K562 (cell line): ENCODE data around the gene KRT82. TPM values are rescaled to one million over a fixed set of nuclear protein-coding genes. Genes with fewer than 3 reads are reported as not detected.

Source experiments
- ATAC-seq: fragments of 200-7000 bp; cut with Tn5 transposase; 3 replicates; pipeline ENCODE4 v1.9.1; 2020; ENCODE audit warnings: moderate library complexity
- BruUV-seq: library from RNA; stranded (reverse); fragments of 400-500 nt; replicated peaks from 2 replicates; lab custom pipeline; 2021; lab: Mats Ljungman, UMichigan
- CTCF ChIA-PET: fragments of 300-600 bp; formaldehyde crosslinking; extraction: SDS; loops from one replicate; lab custom pipeline; 2021; ENCODE audit warnings: low intra/inter-chr PET ratio; lab: Yijun Ruan, JAX
- POLR2A ChIA-PET: fragments of 300-600, 350-650 bp; sonication (Branson Sonifier 250); formaldehyde crosslinking; extraction: SDS; loops from one replicate; lab custom pipeline; 2021; ENCODE audit warnings: antibody characterized with exemption, inconsistent platforms; lab: Yijun Ruan, JAX
- DNase-seq, 4 experiments: peaks; one replicate each; pipeline versions ENCODE4 v3.0.0 to v3.0.0-alpha.2; 2011 to 2018; ENCODE audit warnings: low spot score in 3 of 4, mixed read lengths in 3 of 4; ENCODE audit errors: extremely low read depth in 1 of 4
- FAIRE-seq: peaks from 2 replicates; lab custom pipeline; 2011; peaks lifted over from hg19 to GRCh38; lab: Jason Lieb, UNC
- H2AFZ ChIP-seq: 2 replicates; pipeline ENCODE4 v1.6.0; 2011; ENCODE audit warnings: low read depth, low read length, control low read depth, inconsistent platforms
- H3K27ac ChIP-seq: fragments of 200-600 bp; 3 replicates; pipeline ENCODE4 v1.8.0; 2011; ENCODE audit warnings: low read depth, mild to moderate bottlenecking, control low read depth, inconsistent platforms, low read length, moderate library complexity, mixed read lengths; ENCODE audit errors: extremely low read depth
- H3K27me3 ChIP-seq, 2 experiments: fragments of 300-600 bp in 1 of 2; 2 replicates in 1 of 2; 3 replicates in 1 of 2; pipeline versions ENCODE4 v1.6.0 to v1.8.0; 2011; ENCODE audit warnings: inconsistent platforms in 2 of 2, low read length in 2 of 2, mild to moderate bottlenecking in 1 of 2, mixed read lengths in 1 of 2, moderate library complexity in 1 of 2; ENCODE audit not compliant: control insufficient read depth in 2 of 2, insufficient read depth in 2 of 2
- H3K36me3 ChIP-seq: fragments of 300-600 bp; 3 replicates; pipeline ENCODE4 v1.8.0; 2011; ENCODE audit warnings: mild to moderate bottlenecking, low read length, inconsistent platforms; ENCODE audit not compliant: control insufficient read depth, insufficient read depth
- H3K4me1 ChIP-seq, 2 experiments: fragments of 200-600 bp in 1 of 2; replicated peaks in 1 of 2; 2 replicates in 1 of 2; 3 replicates in 1 of 2; pipeline versions ENCODE4 v1.5.1 to v1.8.0; 2011; ENCODE audit warnings: inconsistent platforms in 2 of 2, low read length in 2 of 2, mild to moderate bottlenecking in 1 of 2, mixed read lengths in 1 of 2, moderate library complexity in 1 of 2; ENCODE audit not compliant: control insufficient read depth in 2 of 2, insufficient read depth in 2 of 2
- H3K4me2 ChIP-seq: 2 replicates; pipeline ENCODE4 v1.6.1; 2011; ENCODE audit warnings: low read length, control low read depth, inconsistent platforms, mixed read lengths; ENCODE audit not compliant: insufficient read depth
- H3K4me3 ChIP-seq: fragments of 200-600 bp; sonication (generic), shearing (Covaris generic); 2 replicates; pipeline ENCODE4 v1.5.1; 2016; ENCODE audit warnings: control low read depth, inconsistent platforms
- H3K79me2 ChIP-seq: fragments of 200-600 bp; 3 replicates; pipeline ENCODE4 v1.8.0; 2011; ENCODE audit warnings: low read length, inconsistent platforms; ENCODE audit not compliant: control insufficient read depth, insufficient read depth
- H3K9ac ChIP-seq, 2 experiments: 2 replicates each; pipeline versions ENCODE4 v1.6.0 to v1.6.1; 2011; ENCODE audit warnings: low read depth in 2 of 2, low read length in 2 of 2, control low read depth in 1 of 2, inconsistent platforms in 1 of 2, mild to moderate bottlenecking in 1 of 2, mixed read lengths in 1 of 2; ENCODE audit not compliant: insufficient read depth in 1 of 2
- H3K9me1 ChIP-seq: one replicate; pipeline ENCODE4 v1.6.0; 2011; ENCODE audit warnings: inconsistent platforms, mild to moderate bottlenecking, low read length, moderate library complexity; ENCODE audit not compliant: control insufficient read depth, insufficient read depth
- H3K9me3 ChIP-seq: replicated peaks from 2 replicates; pipeline ENCODE4 v1.5.1; 2011; ENCODE audit warnings: low read depth, low read length, inconsistent platforms; ENCODE audit not compliant: control insufficient read depth, insufficient read depth
- H4K20me1 ChIP-seq: replicated peaks from 2 replicates; pipeline ENCODE4 v1.6.1; 2011; ENCODE audit warnings: low read length, inconsistent platforms, mixed read lengths; ENCODE audit not compliant: control insufficient read depth, insufficient read depth
- CBFA2T3 ChIP-seq: fragments of 450-650 bp; IDR thresholded peaks from 2 replicates; pipeline ENCODE4 v1.6.1; 2017
- CREM ChIP-seq: IDR thresholded peaks from 2 replicates; pipeline ENCODE4 v1.6.1; 2014; ENCODE audit warnings: antibody characterized with exemption, low read depth
- ESRRA ChIP-seq: fragments of 450-650 bp; IDR thresholded peaks from 2 replicates; pipeline ENCODE4 v1.6.1; 2014; ENCODE audit warnings: low read depth, mild to moderate bottlenecking, moderate library complexity, borderline replicate concordance
- FOXA1 ChIP-seq: fragments of 450-650 bp; IDR thresholded peaks from 2 replicates; pipeline ENCODE4 v1.6.1; 2016; ENCODE audit warnings: mild to moderate bottlenecking, borderline replicate concordance
- NFE2 ChIP-seq: IDR thresholded peaks from 2 replicates; pipeline ENCODE4 v1.6.1; 2014; ENCODE audit warnings: antibody characterized with exemption, low read depth
- PRMT5 ChIP-seq: sonication (generic); formaldehyde crosslinking; IDR thresholded peaks from 2 replicates; pipeline ENCODE4 v1.5.0; 2020; ENCODE audit warnings: missing genetic modification reagents
- RBM39 ChIP-seq: fragments of 200-400 bp; formaldehyde crosslinking; optimal IDR thresholded peaks from 2 replicates; pipeline ENCODE3; 2018; ENCODE audit warnings: low read depth, low read length
- RFX7 ChIP-seq: fragments of 250-450 bp; sonication (Bioruptor Pico); IDR thresholded peaks from 2 replicates; pipeline ENCODE4 v1.5.1; 2021; ENCODE audit warnings: mild to moderate bottlenecking
- STAT5B ChIP-seq: fragments of 250-450 bp; sonication (Bioruptor Pico); IDR thresholded peaks from 2 replicates; pipeline ENCODE4 v1.8.0; 2021; ENCODE audit warnings: mild to moderate bottlenecking, inconsistent platforms
- TAF15 ChIP-seq: fragments of 200-400 bp; formaldehyde crosslinking; IDR thresholded peaks from 2 replicates; pipeline ENCODE4 v1.6.1; 2017; ENCODE audit warnings: mild to moderate bottlenecking, low read depth, low read length, moderate library complexity
- TEAD1 ChIP-seq, 2 experiments: fragments of 450-650 bp in 1 of 2; sonication (generic) in 1 of 2; formaldehyde crosslinking; IDR thresholded peaks; 2 replicates each; pipeline versions ENCODE4 v1.4.0 to v1.8.0; 2020 to 2022; ENCODE audit warnings: mild to moderate bottlenecking in 2 of 2, missing genetic modification reagents in 1 of 2
- ZNF79 ChIP-seq: fragments of 250-450 bp; sonication (Bioruptor Pico); IDR thresholded peaks from 2 replicates; pipeline ENCODE4 v1.4.0; 2020; ENCODE audit warnings: low read depth, mild to moderate bottlenecking, moderate library complexity
- WGBS: fragments of 100-300 bp; shearing (Covaris generic); methylation state at CpG from one replicate; pipeline ENCODE4 v1.1.6; 2016; ENCODE audit warnings: low coverage, mixed read lengths; ENCODE audit not compliant: insufficient coverage; ENCODE audit errors: missing lambda C conversion rate; 5-methylcytosine and 5-hydroxymethylcytosine counted together
- in situ Hi-C: fragments of 300-500 bp; cut with MboI; formaldehyde crosslinking; loops from 4 replicates; pipeline ENCODE4 v1.15.0; 2018; ENCODE audit warnings: inconsistent platforms, mixed read lengths
- intact Hi-C: fragments of 100-400 bp; cut with micrococcal nuclease; formaldehyde crosslinking; loops from 2 replicates; pipeline ENCODE4 v1.14.2; 2022
- polyA plus RNA-seq, 8 experiments: library from polyadenylated mRNA; depleted of rRNA in 4 of 8; stranded (reverse) in 5 of 8; unstranded in 3 of 8; fragments of >200 nt; fragmentation: Nextera tagmentation in 2 of 8; fragmentation: Illumina TruSeq in 1 of 8; extraction: Ambion mirVana in 2 of 8; extraction: Trizol in 1 of 8; gene quantifications; 2 replicates each; pipeline versions ENCODE4 v1.2.1 to v1.2.3, GENCODE V29; 2011 to 2014; ENCODE audit warnings: inconsistent platforms in 1 of 8, missing spikeins in 1 of 8
- total RNA-seq, 7 experiments: library from RNA; depleted of rRNA in 6 of 7; stranded (reverse); fragments of >200 nt in 6 of 7; fragmentation: Illumina TruSeq in 2 of 7; extraction: Trizol in 2 of 7; gene quantifications; 2 replicates each; pipeline versions ENCODE4 v1.2.1 to v1.2.3, GENCODE V29; 2011 to 2021; ENCODE audit warnings: low replicate concordance in 1 of 7
- TF ChIP-seq, protein P1 (sequence below): fragments of 250-450 bp; sonication (Bioruptor Pico); IDR thresholded peaks from 2 replicates; pipeline ENCODE4 v1.8.0; 2021; ENCODE audit warnings: moderate library complexity, mild to moderate bottlenecking, inconsistent platforms
- TF ChIP-seq, protein P2 (sequence below): fragments of 450-650 bp; formaldehyde crosslinking; IDR thresholded peaks from 2 replicates; pipeline ENCODE4 v1.4.0; 2022; ENCODE audit warnings: mild to moderate bottlenecking, moderate library complexity
- TF ChIP-seq, protein P3 (sequence below): sonication (generic); formaldehyde crosslinking; IDR thresholded peaks from 2 replicates; pipeline ENCODE4 v1.8.1; 2022; ENCODE audit warnings: missing genetic modification reagents

The KRT82 gene
- total and polyA plus RNA-seq, 9 of the 15 experiments (the other 6 are each of a cell fraction or from before 2014, with no cell fraction given): not detected

DNA sequence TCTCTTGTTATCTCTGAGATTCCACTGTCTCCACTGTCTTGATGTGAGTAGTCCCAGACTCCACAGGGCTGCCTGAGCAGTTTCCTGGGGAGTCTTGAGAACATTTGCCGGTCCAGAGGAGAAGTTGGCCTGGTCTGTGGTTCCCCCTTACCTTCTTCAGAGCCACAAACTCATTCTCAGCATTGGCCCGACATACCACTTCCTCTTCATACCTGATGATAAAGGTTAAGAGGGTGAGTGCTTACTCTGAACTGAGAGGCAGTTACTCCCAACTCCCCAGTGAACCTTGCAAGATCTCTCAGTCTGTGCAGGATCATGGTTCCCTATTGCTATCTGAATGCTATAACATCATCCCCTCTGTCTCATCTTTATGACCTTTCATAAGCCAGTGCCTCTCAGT lies 23.3 kb downstream of the KRT82 start:
- Histone ChIP-seq H3K9me3 (no peaks in the 10 kb centered on the region), H3K79me2 (no peaks in the 10 kb centered on the region), H3K9me1 (no peaks in the 10 kb centered on the region), H3K27me3 (peaks cover 5 to 59% of the 10 kb centered on the region in 2 experiments; a peak in 4 of 5 replicates), H3K27ac (no peak overlapping the region), H3K4me3 (no peak overlapping the region), H3K4me2 (no peak overlapping the region), H3K9ac (no peak overlapping the region), H3K4me1 (peaks cover 0 to 5% of the 10 kb centered on the region in 2 experiments; a peak in 1 of 5 replicates), H3K36me3 (no peaks in the 10 kb centered on the region), H2AFZ (no peak overlapping the region)
- in situ Hi-C loops: loop anchor here (5.0 kb wide), 2 partner anchors 494 to 599 kb away; no protein-coding TSS in a partner anchor
- 5% methylated on average over 2 of the region's 2 CpGs for WGBS
- ATAC-seq (no peak), DNase-seq (no peak), FAIRE-seq (no peak)
- intact Hi-C loops: no loop called here
- POLR2A ChIA-PET: interaction anchor here (1.0 kb wide), 1 partner anchor 9 kb away, joined by 5 read pairs; no protein-coding TSS in a partner anchor
- CTCF ChIA-PET: no interaction called here
- TF ChIP-seq RFX7 (CRISPR knock-in tag): no peak
- no peak for TF ChIP-seq STAT5B (CRISPR knock-in tag)
- TF ChIP-seq PRMT5: no peak
- TF ChIP-seq, protein P1, sequence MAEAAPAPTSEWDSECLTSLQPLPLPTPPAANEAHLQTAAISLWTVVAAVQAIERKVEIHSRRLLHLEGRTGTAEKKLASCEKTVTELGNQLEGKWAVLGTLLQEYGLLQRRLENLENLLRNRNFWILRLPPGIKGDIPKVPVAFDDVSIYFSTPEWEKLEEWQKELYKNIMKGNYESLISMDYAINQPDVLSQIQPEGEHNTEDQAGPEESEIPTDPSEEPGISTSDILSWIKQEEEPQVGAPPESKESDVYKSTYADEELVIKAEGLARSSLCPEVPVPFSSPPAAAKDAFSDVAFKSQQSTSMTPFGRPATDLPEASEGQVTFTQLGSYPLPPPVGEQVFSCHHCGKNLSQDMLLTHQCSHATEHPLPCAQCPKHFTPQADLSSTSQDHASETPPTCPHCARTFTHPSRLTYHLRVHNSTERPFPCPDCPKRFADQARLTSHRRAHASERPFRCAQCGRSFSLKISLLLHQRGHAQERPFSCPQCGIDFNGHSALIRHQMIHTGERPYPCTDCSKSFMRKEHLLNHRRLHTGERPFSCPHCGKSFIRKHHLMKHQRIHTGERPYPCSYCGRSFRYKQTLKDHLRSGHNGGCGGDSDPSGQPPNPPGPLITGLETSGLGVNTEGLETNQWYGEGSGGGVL (CRISPR knock-in tag): no peak
- TF ChIP-seq ZNF79 (CRISPR knock-in tag): no peak
- TF ChIP-seq, protein P2, sequence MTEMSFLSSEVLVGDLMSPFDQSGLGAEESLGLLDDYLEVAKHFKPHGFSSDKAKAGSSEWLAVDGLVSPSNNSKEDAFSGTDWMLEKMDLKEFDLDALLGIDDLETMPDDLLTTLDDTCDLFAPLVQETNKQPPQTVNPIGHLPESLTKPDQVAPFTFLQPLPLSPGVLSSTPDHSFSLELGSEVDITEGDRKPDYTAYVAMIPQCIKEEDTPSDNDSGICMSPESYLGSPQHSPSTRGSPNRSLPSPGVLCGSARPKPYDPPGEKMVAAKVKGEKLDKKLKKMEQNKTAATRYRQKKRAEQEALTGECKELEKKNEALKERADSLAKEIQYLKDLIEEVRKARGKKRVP (CRISPR knock-in tag): no peak
- TF ChIP-seq CREM: no peak
- TF ChIP-seq CBFA2T3: no peak
- TF ChIP-seq, protein P3, sequence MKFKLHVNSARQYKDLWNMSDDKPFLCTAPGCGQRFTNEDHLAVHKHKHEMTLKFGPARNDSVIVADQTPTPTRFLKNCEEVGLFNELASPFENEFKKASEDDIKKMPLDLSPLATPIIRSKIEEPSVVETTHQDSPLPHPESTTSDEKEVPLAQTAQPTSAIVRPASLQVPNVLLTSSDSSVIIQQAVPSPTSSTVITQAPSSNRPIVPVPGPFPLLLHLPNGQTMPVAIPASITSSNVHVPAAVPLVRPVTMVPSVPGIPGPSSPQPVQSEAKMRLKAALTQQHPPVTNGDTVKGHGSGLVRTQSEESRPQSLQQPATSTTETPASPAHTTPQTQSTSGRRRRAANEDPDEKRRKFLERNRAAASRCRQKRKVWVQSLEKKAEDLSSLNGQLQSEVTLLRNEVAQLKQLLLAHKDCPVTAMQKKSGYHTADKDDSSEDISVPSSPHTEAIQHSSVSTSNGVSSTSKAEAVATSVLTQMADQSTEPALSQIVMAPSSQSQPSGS (CRISPR knock-in tag): no peak
- no peak for TF ChIP-seq RBM39
- TF ChIP-seq TAF15: no peak
- no peak for TF ChIP-seq ESRRA
- no peak for TF ChIP-seq NFE2
- TF ChIP-seq TEAD1 (CRISPR knock-in tag; IDR thresholded peaks at IDR 0.05): no peak
- TF ChIP-seq FOXA1: no peak
- TF ChIP-seq, all 486 proteins: peak for 0
- BruUV-seq: no TSS peak
- no peaks in the 10 kb centered on the region for H4K20me1 ChIP-seq
